GF-D8 (cell line): ENCODE measurements around the gene NCCRP1.

Experiments used
- DNase-seq: peaks from one replicate; lab custom pipeline; 2025; lab: John Stamatoyannopoulos, UW

Gene NCCRP1

GRCh38 chr19:39196860-39197562, at the start of gene NCCRP1:
Gene NCCRP1 (plus strand): TSS chr19:39196964. CDS start chr19:39196983, 19 bp downstream.
- DNase-seq, result no peak

- no peak for DNase-seq
These were observed 49.3 kb upstream of the NCCRP1 start for GRCh38 chr19:39147480-39147879.

DNA sequence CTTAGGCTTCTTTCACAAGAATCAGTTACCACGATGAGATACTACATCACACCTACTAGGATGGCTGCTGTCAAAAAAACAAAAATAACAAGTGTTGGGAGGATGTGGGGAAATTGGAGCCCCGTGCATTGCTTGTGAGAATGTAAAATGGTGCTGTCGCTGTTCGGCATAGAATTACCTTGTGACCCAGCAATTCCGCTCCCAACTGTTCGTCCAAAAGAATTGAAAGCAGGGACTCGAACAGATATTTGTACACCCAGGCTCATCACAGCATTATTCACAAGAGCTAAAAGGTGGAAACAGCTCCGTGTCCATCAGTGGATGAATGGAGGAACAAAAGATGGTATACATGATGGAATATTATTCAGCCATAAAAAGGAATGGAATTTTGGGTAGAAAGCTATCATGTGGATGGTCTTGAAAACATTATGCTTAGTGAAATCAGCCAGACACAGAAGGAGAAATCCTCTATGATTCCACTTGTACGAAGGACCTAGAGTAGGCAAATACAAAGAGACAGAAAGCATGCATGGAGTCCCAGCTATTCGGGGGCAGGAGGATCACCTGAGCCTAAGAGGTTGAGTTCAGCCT, 47.7 kb upstream of the NCCRP1 start:
- no peak for DNase-seq

GRCh38 chr19:39150235-39150634, 46.5 kb upstream of the NCCRP1 start:
- no peak for DNase-seq

GRCh38 chr19:39150807-39151600, 45.8 kb upstream of the NCCRP1 start:
- DNase-seq, result no peak

DNA sequence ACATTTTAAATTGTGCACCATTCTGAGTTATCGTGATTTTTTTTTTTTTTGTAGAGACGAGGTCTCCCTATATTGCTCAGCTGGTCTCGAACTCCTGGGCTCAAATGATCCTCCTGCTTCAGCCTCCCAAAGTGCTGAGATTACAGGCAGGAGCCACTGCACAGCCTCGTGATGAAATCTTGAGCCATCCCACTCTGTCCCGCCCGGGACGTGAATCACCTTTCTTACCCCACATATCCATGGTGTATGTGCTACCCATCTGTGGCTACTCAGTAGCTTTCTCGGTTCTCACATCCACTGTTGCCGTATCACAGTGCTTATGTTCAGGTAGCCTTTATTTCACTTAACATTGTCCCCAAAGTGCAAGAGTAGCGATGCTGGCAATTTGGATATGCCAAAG, 44.7 kb upstream of the NCCRP1 start:
- DNase-seq, result no peak

GRCh38 chr19:39154100-39154628, 42.6 kb upstream of the NCCRP1 start:
- no peak for DNase-seq

DNA sequence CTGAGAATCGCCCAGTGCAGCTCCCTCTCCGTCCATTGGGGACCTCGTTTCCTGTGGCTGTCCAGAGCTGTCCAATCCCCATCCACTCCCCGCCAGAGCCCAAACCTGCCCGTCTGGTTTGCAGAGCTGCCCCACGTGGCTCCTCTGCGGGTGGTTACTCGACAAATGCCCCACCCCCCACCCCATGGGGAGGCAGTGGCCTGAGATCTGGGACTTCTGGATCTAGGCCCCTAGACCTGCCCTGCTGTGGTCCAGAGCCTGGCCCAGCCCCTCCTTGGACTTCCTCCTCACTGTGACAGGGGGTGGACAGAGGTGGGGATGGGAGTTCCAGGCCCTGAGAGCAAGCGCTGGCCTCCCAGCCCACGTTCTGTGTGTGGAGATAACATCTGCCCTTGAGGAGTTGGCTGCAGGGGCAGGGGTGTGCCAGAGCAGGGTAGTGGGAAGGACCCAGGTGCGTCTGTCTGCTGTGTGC, 42.1 kb upstream of the NCCRP1 start:
- no peak for DNase-seq

GRCh38 chr19:39155114-39155700, 41.6 kb upstream of the NCCRP1 start:
- no peak for DNase-seq

GRCh38 chr19:39155741-39156140, 41.0 kb upstream of the NCCRP1 start:
- DNase-seq, result no peak

- no peak for DNase-seq
These were observed 40.2 kb upstream of the NCCRP1 start for GRCh38 chr19:39156326-39157230.

DNA sequence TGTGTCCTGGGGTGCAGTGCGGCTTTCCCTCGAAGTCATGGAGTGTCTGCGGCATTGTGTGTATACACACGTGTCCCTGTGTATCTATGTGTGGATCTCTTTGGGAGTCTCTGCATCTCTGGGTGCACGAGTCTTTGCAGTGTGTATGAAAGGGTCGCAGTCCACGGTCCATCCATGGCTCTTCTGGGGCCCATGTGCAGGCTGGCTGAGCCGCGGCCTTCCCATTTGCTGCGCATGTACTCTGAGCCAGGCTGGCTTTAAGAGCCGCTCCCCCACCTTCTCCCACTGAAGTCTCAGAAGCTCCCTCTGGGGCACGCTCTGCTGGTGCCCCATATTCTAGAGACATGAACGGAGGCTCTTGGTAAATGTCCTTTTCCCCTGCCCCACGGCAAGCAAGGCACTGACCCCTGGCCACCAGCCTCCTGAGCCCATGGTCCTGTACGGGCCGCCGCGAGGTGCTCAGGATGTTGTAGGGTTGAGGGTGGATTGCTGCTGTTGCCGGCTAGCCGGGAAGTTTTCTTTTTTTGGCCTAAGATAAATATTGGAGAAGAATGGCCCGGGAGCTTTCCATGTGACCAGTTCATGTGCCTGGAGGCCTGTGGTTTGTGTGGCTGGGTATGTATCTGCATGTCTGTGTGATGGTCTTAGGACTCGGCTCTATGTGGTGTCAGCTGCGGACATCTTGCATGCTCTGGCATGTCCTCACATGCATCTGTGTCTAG, 39.3 kb upstream of the NCCRP1 start:
- no peak for DNase-seq

GRCh38 chr19:39157997-39158389, 38.8 kb upstream of the NCCRP1 start:
- DNase-seq, result no peak

DNA sequence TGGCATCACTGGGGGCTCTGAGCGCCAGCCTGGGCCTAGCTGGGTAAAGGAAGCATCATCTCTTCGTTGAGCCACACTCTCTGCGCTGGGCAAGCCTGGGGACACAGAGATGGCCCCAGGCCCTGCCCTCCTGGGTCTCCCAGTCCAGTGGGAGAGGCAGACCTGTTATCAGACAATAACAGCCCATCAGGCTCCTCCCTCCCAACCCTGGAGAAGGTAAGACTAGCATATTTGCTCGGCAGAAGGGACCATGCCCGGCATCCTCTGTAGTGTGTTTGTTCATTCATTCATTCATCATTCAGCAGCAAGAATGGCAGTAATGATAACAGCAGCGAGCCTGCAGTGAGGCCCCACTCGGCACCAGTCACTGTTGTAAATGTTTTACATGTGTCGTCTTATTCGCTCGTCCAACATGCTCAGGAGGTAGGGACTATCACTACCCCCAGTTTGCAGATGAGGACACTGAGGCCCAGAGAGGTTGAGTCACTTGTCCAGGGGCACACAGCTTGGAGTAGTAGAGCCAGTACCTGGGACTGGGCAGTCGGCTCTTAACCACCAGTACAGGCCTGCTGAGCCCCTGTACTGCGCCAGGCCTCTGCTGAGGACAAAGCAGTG, 38.0 kb upstream of the NCCRP1 start:
- DNase-seq, result no peak

- DNase-seq, result no peak
These were observed 36.3 kb upstream of the NCCRP1 start for GRCh38 chr19:39160523-39160861.

- no peak for DNase-seq
These were observed 35.7 kb upstream of the NCCRP1 start for GRCh38 chr19:39160889-39161672.

DNA sequence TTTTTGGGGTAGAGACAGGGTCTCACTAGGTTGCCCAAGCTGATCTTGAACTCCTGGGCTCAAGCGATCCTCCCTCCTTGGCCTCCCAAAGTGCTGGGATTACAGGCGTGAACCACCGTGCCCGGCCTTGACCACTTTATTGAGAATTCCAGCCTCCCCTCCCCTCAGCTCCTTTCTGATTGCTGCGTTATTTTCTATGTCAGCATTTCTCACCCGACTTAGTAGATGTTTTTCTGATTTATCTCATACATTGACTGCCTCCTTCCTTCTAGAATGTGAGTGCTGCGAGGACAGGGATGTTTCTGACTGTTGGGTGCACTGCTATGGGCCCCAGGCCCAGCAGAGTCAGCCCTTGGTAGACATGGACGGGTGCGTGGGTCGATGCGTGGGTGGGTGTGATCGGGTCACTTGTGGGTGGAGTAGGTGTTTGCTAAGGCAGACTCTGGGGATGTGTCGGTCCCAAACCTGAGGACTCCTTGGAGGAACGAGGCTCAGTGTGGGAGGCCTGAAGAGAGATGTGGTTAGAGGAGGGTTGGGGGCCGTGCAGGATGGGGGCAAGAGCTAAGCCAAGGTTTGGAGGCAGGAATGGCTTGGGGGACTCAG, 34.2 kb upstream of the NCCRP1 start:
- no peak for DNase-seq

- no peak for DNase-seq
These were observed 33.1 kb upstream of the NCCRP1 start for GRCh38 chr19:39163621-39164020.

GRCh38 chr19:39164289-39164688, 32.5 kb upstream of the NCCRP1 start:
- no peak for DNase-seq
